HG02642 (cell line): ENCODE results near the gene MUSTN1.

Source experiments
- ATAC-seq: cut with Tn5 transposase; IDR thresholded peaks from one replicate; pipeline ENCODE4 v1.9.1; 2021; ENCODE audit warnings: mild to moderate bottlenecking; ENCODE audit not compliant: unreplicated experiment, poor library complexity

Gene MUSTN1

GRCh38 chr3:52836471-52836845 is 1.6 kb upstream of the MUSTN1 start:
- no peak for ATAC-seq

GRCh38 chr3:52835766-52836470 is 1.1 kb upstream of the MUSTN1 start:
- no peak for ATAC-seq

- no peak for ATAC-seq
Observed at GRCh38 chr3:52833202-52833601, 1.6 kb downstream of the MUSTN1 start.

GRCh38 chr3:52831500-52832301 is 3.1 kb downstream of the MUSTN1 start:
- no peak for ATAC-seq

- no peak for ATAC-seq
Observed at GRCh38 chr3:52830535-52831258, 4.1 kb downstream of the MUSTN1 start, which contains the start of gene ITIH4. Gene ITIH4 (minus strand): TSS chr3:52830672. CDS start chr3:52830642, 30 bp downstream.

- ATAC-seq: no peak
Observed at GRCh38 chr3:52829906-52830463, 4.8 kb downstream of the MUSTN1 start.

GRCh38 chr3:52829482-52829881 is 5.3 kb downstream of the MUSTN1 start:
- no peak for ATAC-seq

GRCh38 chr3:52827866-52828376 is 6.9 kb downstream of the MUSTN1 start:
- no peak for ATAC-seq

- ATAC-seq: no peak
Observed at GRCh38 chr3:52827441-52827840, 7.4 kb downstream of the MUSTN1 start.

GRCh38 chr3:52824037-52824436 is 10.8 kb downstream of the MUSTN1 start:
- ATAC-seq: no peak

GRCh38 chr3:52822363-52822762 is 12.5 kb downstream of the MUSTN1 start:
- no peak for ATAC-seq

GRCh38 chr3:52820736-52821135 is 14.1 kb downstream of the MUSTN1 start:
- ATAC-seq: no peak

- ATAC-seq: no peak
Observed at GRCh38 chr3:52819936-52820335, 14.9 kb downstream of the MUSTN1 start.

- ATAC-seq: no peak
Observed at GRCh38 chr3:52817860-52818259, 17.0 kb downstream of the MUSTN1 start.

GRCh38 chr3:52817221-52817620 is 17.6 kb downstream of the MUSTN1 start:
- no peak for ATAC-seq

GRCh38 chr3:52816654-52817053 is 18.2 kb downstream of the MUSTN1 start:
- ATAC-seq: no peak

GRCh38 chr3:52816199-52816598 is 18.6 kb downstream of the MUSTN1 start:
- ATAC-seq: no peak

- no peak for ATAC-seq
Observed at GRCh38 chr3:52813810-52814209, 21.0 kb downstream of the MUSTN1 start.

GRCh38 chr3:52811452-52812011 is 23.3 kb downstream of the MUSTN1 start:
- no peak for ATAC-seq

GRCh38 chr3:52810923-52811322 is 23.9 kb downstream of the MUSTN1 start:
- no peak for ATAC-seq
